Lung (tissue), 12 donors: ENCODE results near the gene MFRP. TPM values are rescaled to one million over a fixed set of nuclear protein-coding genes. Genes with fewer than 3 reads are reported as not detected.

Experiments used
- ATAC-seq: fragments of 200-7000 bp; cut with Tn5 transposase; one replicate; pipeline ENCODE4 v1.9.1; 2020; ENCODE audit warnings: moderate number of reproducible peaks; ENCODE audit not compliant: insufficient read depth, low FRiP score
- DNase-seq, 3 donors: peaks; one replicate each; pipeline ENCODE4 v3.0.0-alpha.2; 2013 to 2017
- H3K27ac ChIP-seq, 2 donors: one replicate each; pipeline ENCODE4 v1.5.1; 2013; ENCODE audit warnings: mild to moderate bottlenecking in 2 of 2, moderate library complexity in 2 of 2, control low read depth in 1 of 2, inconsistent platforms in 1 of 2, low read depth in 1 of 2, low read length in 1 of 2
- H3K27me3 ChIP-seq, 3 donors: one replicate each; pipeline ENCODE4 v1.5.1; 2013; ENCODE audit warnings: low read length in 2 of 3; ENCODE audit not compliant: control insufficient read depth in 3 of 3, insufficient read depth in 3 of 3
- H3K36me3 ChIP-seq, 4 donors: one replicate each; pipeline ENCODE4 v1.5.1; 2013; ENCODE audit warnings: low read length in 4 of 4, mild to moderate bottlenecking in 1 of 4, moderate library complexity in 1 of 4; ENCODE audit not compliant: control insufficient read depth in 4 of 4, insufficient read depth in 4 of 4
- H3K4me1 ChIP-seq, 5 donors: one replicate each; pipeline ENCODE4 v1.5.1; 2013; ENCODE audit warnings: low read length in 5 of 5, mild to moderate bottlenecking in 2 of 5, moderate library complexity in 1 of 5; ENCODE audit not compliant: control insufficient read depth in 5 of 5, insufficient read depth in 5 of 5
- H3K4me3 ChIP-seq: one replicate; pipeline ENCODE4 v1.5.1; 2013; ENCODE audit warnings: mild to moderate bottlenecking, control low read depth, moderate library complexity
- H3K9ac ChIP-seq, 2 donors: one replicate each; pipeline ENCODE4 v1.5.1; 2013; ENCODE audit warnings: low read length in 2 of 2, control low read depth in 1 of 2; ENCODE audit not compliant: insufficient read depth in 1 of 2
- H3K9me3 ChIP-seq, 4 donors: one replicate each; pipeline ENCODE4 v1.5.1; 2013; ENCODE audit warnings: low read length in 3 of 4, mild to moderate bottlenecking in 1 of 4, moderate library complexity in 1 of 4; ENCODE audit not compliant: control insufficient read depth in 4 of 4, insufficient read depth in 3 of 4
- CTCF ChIP-seq: IDR thresholded peaks from 2 replicates; pipeline ENCODE4 v1.5.1; 2012; ENCODE audit warnings: mild to moderate bottlenecking; ENCODE audit errors: control extremely low read depth, extremely low read depth
- WGBS, 2 donors: extraction: QIAGEN DNeasy Blood & Tissue Kit; methylation state at CpG; one replicate each; pipeline ENCODE4 v1.1.7; 2013; 5-methylcytosine and 5-hydroxymethylcytosine counted together
- polyA plus RNA-seq, 2 donors: library from polyadenylated mRNA; stranded (reverse); fragments of 200-250 nt; gene quantifications; one replicate each; pipeline ENCODE4 v1.2.1, GENCODE V29; 2013
- total RNA-seq, 2 donors: library from RNA; depleted of rRNA in 1 of 2; stranded (reverse); fragments of >200 nt in 1 of 2; gene quantifications; one replicate each; pipeline ENCODE4 v1.2.1, GENCODE V29; 2014 to 2021
- donor health status: control.
- donor health status: control.
- donor health status: Bipolar disorder and iron deficiency.
- donor health status: healthy.
- donor health status: DM: yes; HTN: yes; CAD: no.

Gene MFRP
- total and polyA plus RNA-seq, 4 donors: not detected

GRCh38 chr11:119363081-119363850, 16.8 kb upstream of the MFRP start:
- no peak for TF ChIP-seq CTCF
- H3K4me3 ChIP-seq: no peak overlapping the region
- DNase-seq: no peak
- WGBS, 2 donors: 42 to 49% methylated on average over 43 to 44 of the region's 44 CpGs
- H3K27ac ChIP-seq: peak overlapping the region in 1 of 2 donors; percentile 95
- H3K4me1 ChIP-seq: peaks cover 0 to 15% (median 5%) of the 10 kb centered on the region in 5 donors
- no peak for ATAC-seq
- H3K9ac ChIP-seq: no peak overlapping the region
- peaks cover 0 to 16% (median 9%) of the 10 kb centered on the region in 3 donors for H3K27me3 ChIP-seq
- no peaks in the 10 kb centered on the region for H3K36me3 ChIP-seq
- no peaks in the 10 kb centered on the region for H3K9me3 ChIP-seq

- Histone ChIP-seq H3K4me3 (no peak overlapping the region), H3K27ac (peak overlapping the region in 1 of 2 donors; percentile 95), H3K9ac (no peak overlapping the region), H3K4me1 (peaks cover 0 to 15% (median under 1%) of the 10 kb centered on the region in 5 donors), H3K36me3 (no peaks in the 10 kb centered on the region), H3K27me3 (peaks cover 0 to 16% (median 9%) of the 10 kb centered on the region in 3 donors), H3K9me3 (no peaks in the 10 kb centered on the region)
- WGBS, 2 donors: 93 to 95% methylated on average over 5 of the region's 5 CpGs
- no peak for DNase-seq
- no peak for ATAC-seq
- no peak for TF ChIP-seq CTCF
These were observed 16.2 kb upstream of the MFRP start for GRCh38 chr11:119362741-119363080.

GRCh38 chr11:119361941-119362725, 15.6 kb upstream of the MFRP start:
- H3K36me3 ChIP-seq: no peaks in the 10 kb centered on the region
- ATAC-seq (no peak), DNase-seq (no peak)
- peaks cover 0 to 15% (median 0%) of the 10 kb centered on the region in 5 donors for H3K4me1 ChIP-seq
- H3K9me3 ChIP-seq: no peaks in the 10 kb centered on the region
- no peak for TF ChIP-seq CTCF
- no peak overlapping the region for H3K9ac ChIP-seq
- H3K27ac ChIP-seq: peak overlapping the region in 1 of 2 donors; percentile 95
- H3K27me3 ChIP-seq: peaks cover 0 to 16% (median 9%) of the 10 kb centered on the region in 3 donors
- H3K4me3 ChIP-seq: no peak overlapping the region
- 80 to 87% methylated on average over 11 of the region's 11 CpGs for WGBS, 2 donors
